Fibroblast of villous mesenchyme (primary cell): ENCODE measurements around the gene KLF5. TPM values are rescaled to one million over a fixed set of nuclear protein-coding genes. Genes with fewer than 3 reads are reported as not detected.

Experiments used
- DNase-seq: peaks from one replicate; pipeline ENCODE4 v3.0.0-alpha.2; 2010; ENCODE audit warnings: low read depth
- H3K4me3 ChIP-seq: 2 replicates; pipeline ENCODE4 v1.5.1; 2011; ENCODE audit warnings: low read depth, mild to moderate bottlenecking, low read length
- CTCF ChIP-seq: IDR thresholded peaks from 2 replicates; pipeline ENCODE4 v1.5.1; 2012; ENCODE audit warnings: low read depth, mild to moderate bottlenecking, low read length; ENCODE audit not compliant: insufficient read depth
- total RNA-seq: library from RNA; depleted of rRNA; stranded (reverse); fragments of >200 nt; gene quantifications from 2 replicates; pipeline ENCODE4 v1.2.3, GENCODE V29; 2012

Gene KLF5
- total RNA-seq, 1 donor: 15.1 TPM

GRCh38 chr13:73058432-73058735 lies 421 bp upstream of the KLF5 start:
- no peak for TF ChIP-seq CTCF

GRCh38 chr13:73059460-73060250 lies 850 bp downstream of the KLF5 start:
- TF ChIP-seq CTCF: no peak
- DNase-seq: no peak

More at GRCh38 chr13:73058432-73058735, 421 bp upstream of the KLF5 start:
- DNase-seq: no peak
- peak overlapping the region; percentile 83 for H3K4me3 ChIP-seq

GRCh38 chr13:73060251-73061160 lies 1.7 kb downstream of the KLF5 start:
- peak overlapping the region; percentile 83 for H3K4me3 ChIP-seq
- DNase-seq: peak; percentile 69
- TF ChIP-seq CTCF: no peak

More at GRCh38 chr13:73059460-73060250, 850 bp downstream of the KLF5 start:
- peak overlapping the region; percentile 83 for H3K4me3 ChIP-seq

- DNase-seq: peak; percentile 37
- H3K4me3 ChIP-seq: peak overlapping the region; percentile 83
- TF ChIP-seq CTCF: no peak
These were observed 2.7 kb downstream of the KLF5 start for GRCh38 chr13:73061473-73061872.

- no peak overlapping the region for H3K4me3 ChIP-seq
- no peak for DNase-seq
These were observed 3.1 kb downstream of the KLF5 start for GRCh38 chr13:73061876-73062275.

GRCh38 chr13:73062468-73062867 lies 3.7 kb downstream of the KLF5 start:
- H3K4me3 ChIP-seq: no peak overlapping the region
- DNase-seq: no peak
- no peak for TF ChIP-seq CTCF

More at GRCh38 chr13:73061876-73062275, 3.1 kb downstream of the KLF5 start:
- no peak for TF ChIP-seq CTCF
